OCI-LY7 (cell line): Measurements from ENCODE around the gene GRAMD2B.

Source experiments
- EZH2phosphoT487 ChIP-seq: fragments of 200-600 bp; sonication (generic); IDR thresholded peaks from 2 replicates; pipeline ENCODE4 v1.6.1; 2018; ENCODE audit warnings: low read depth, borderline replicate concordance, mild to moderate bottlenecking, mixed run types, antibody characterized with exemption, low read length, moderate library complexity, mixed read lengths
- TF ChIP-seq, protein P1 (sequence below): fragments of 200-600 bp; sonication (generic); conservative IDR thresholded peaks from 2 replicates; pipeline ENCODE4 v1.5.1; 2014; ENCODE audit warnings: mild to moderate bottlenecking, antibody characterized with exemption, low read length, moderate library complexity, mixed read lengths

GRCh38 chr5:126481243-126481642, 58.0 kb downstream of the GRAMD2B start:
- TF ChIP-seq, protein P1, sequence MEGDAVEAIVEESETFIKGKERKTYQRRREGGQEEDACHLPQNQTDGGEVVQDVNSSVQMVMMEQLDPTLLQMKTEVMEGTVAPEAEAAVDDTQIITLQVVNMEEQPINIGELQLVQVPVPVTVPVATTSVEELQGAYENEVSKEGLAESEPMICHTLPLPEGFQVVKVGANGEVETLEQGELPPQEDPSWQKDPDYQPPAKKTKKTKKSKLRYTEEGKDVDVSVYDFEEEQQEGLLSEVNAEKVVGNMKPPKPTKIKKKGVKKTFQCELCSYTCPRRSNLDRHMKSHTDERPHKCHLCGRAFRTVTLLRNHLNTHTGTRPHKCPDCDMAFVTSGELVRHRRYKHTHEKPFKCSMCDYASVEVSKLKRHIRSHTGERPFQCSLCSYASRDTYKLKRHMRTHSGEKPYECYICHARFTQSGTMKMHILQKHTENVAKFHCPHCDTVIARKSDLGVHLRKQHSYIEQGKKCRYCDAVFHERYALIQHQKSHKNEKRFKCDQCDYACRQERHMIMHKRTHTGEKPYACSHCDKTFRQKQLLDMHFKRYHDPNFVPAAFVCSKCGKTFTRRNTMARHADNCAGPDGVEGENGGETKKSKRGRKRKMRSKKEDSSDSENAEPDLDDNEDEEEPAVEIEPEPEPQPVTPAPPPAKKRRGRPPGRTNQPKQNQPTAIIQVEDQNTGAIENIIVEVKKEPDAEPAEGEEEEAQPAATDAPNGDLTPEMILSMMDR, result no peak
- TF ChIP-seq EZH2phosphoT487, result no peak
